SK-N-SH treated with all-trans-retinoic acid at 6 μM for 48 hours (cell line): ENCODE results near the gene RNF26.
A peak's percentile ranks its signal among the peaks of the same experiment; 100 is the strongest.

Source experiments
- ATAC-seq: fragments of 200-7000 bp; cut with Tn5 transposase; 3 replicates; pipeline ENCODE4 v1.9.1; 2020; ENCODE audit warnings: mild to moderate bottlenecking, moderate library complexity
- ARNTL ChIP-seq: fragments of 450-650 bp; formaldehyde crosslinking; IDR thresholded peaks from 2 replicates; pipeline ENCODE4 v1.5.0; 2020; ENCODE audit warnings: low read depth, mild to moderate bottlenecking, moderate library complexity, borderline replicate concordance
- BACH2 ChIP-seq: fragments of 250-450 bp; sonication (Bioruptor Pico); IDR thresholded peaks from 2 replicates; pipeline ENCODE4 v1.9.0; 2021; ENCODE audit warnings: mild to moderate bottlenecking, borderline replicate concordance
- CSDC2 ChIP-seq: fragments of 250-450 bp; sonication (Bioruptor Pico); IDR thresholded peaks from 2 replicates; pipeline ENCODE4 v1.5.0; 2020; ENCODE audit warnings: mild to moderate bottlenecking, moderate library complexity
- CSRNP3 ChIP-seq: fragments of 250-450 bp; sonication (Bioruptor Pico); IDR thresholded peaks from 2 replicates; pipeline ENCODE4 v1.5.1; 2021; ENCODE audit warnings: mild to moderate bottlenecking, moderate library complexity
- ESRRG ChIP-seq: fragments of 250-450 bp; sonication (Bioruptor Pico); IDR thresholded peaks from 2 replicates; pipeline ENCODE4 v1.6.1; 2021; ENCODE audit warnings: mild to moderate bottlenecking
- GLIS3 ChIP-seq: fragments of 250-450 bp; sonication (Bioruptor Pico); IDR thresholded peaks from 2 replicates; pipeline ENCODE4 v1.5.0; 2020; ENCODE audit warnings: mild to moderate bottlenecking, moderate library complexity
- ISL1 ChIP-seq: fragments of 250-450 bp; sonication (Bioruptor Pico); IDR thresholded peaks from 2 replicates; pipeline ENCODE4 v2.1.2; 2022; ENCODE audit warnings: mild to moderate bottlenecking, moderate library complexity
- OSR1 ChIP-seq: fragments of 250-450 bp; sonication (Bioruptor Pico); IDR thresholded peaks from 2 replicates; pipeline ENCODE4 v1.8.0; 2022; ENCODE audit warnings: moderate library complexity, mild to moderate bottlenecking, inconsistent platforms
- POU6F1 ChIP-seq: fragments of 250-450 bp; sonication (Bioruptor Pico); IDR thresholded peaks from 2 replicates; pipeline ENCODE4 v1.8.0; 2021; ENCODE audit warnings: low read depth, mild to moderate bottlenecking, moderate library complexity, borderline replicate concordance
- PPARA ChIP-seq: fragments of 250-450 bp; sonication (Bioruptor Pico); IDR thresholded peaks from 2 replicates; pipeline ENCODE4 v1.5.0; 2020; ENCODE audit warnings: mild to moderate bottlenecking, borderline replicate concordance
- RARB ChIP-seq: fragments of 250-450 bp; sonication (Bioruptor Pico); IDR thresholded peaks from 2 replicates; pipeline ENCODE4 v1.8.0; 2021; ENCODE audit warnings: mild to moderate bottlenecking, moderate library complexity
- SNAI2 ChIP-seq: fragments of 250-450 bp; sonication (Bioruptor Pico); IDR thresholded peaks from 2 replicates; pipeline ENCODE4 v1.5.0; 2020; ENCODE audit warnings: mild to moderate bottlenecking, moderate library complexity
- TCF4 ChIP-seq: fragments of 250-450 bp; sonication (Bioruptor Pico); IDR thresholded peaks from 2 replicates; pipeline ENCODE4 v1.8.0; 2021; ENCODE audit warnings: mild to moderate bottlenecking, moderate library complexity, borderline replicate concordance
- TOX ChIP-seq: fragments of 250-450 bp; sonication (Bioruptor Pico); IDR thresholded peaks from 2 replicates; pipeline ENCODE4 v1.8.0; 2021; ENCODE audit warnings: mild to moderate bottlenecking, moderate library complexity, borderline replicate concordance
- ZC3H10 ChIP-seq: fragments of 250-450 bp; sonication (Bioruptor Pico); IDR thresholded peaks from 2 replicates; pipeline ENCODE4 v1.5.1; 2021; ENCODE audit warnings: mild to moderate bottlenecking, moderate library complexity
- ZFP3 ChIP-seq: fragments of 250-450 bp; sonication (Bioruptor Pico); IDR thresholded peaks from 2 replicates; pipeline ENCODE4 v1.5.0; 2020; ENCODE audit warnings: mild to moderate bottlenecking, moderate library complexity
- ZFP30 ChIP-seq: fragments of 450-650 bp; formaldehyde crosslinking; IDR thresholded peaks from 2 replicates; pipeline ENCODE4 v1.5.0; 2022; ENCODE audit warnings: mild to moderate bottlenecking, moderate library complexity
- ZNF565 ChIP-seq: fragments of 450-650 bp; formaldehyde crosslinking; conservative IDR thresholded peaks from 2 replicates; pipeline ENCODE4 v1.5.0; 2020; ENCODE audit warnings: low read depth, mild to moderate bottlenecking, moderate library complexity
- ZNF70 ChIP-seq: fragments of 450-650 bp; formaldehyde crosslinking; IDR thresholded peaks from 2 replicates; pipeline ENCODE4 v1.5.0; 2020; ENCODE audit warnings: mild to moderate bottlenecking, moderate library complexity
- ZNF8 ChIP-seq: fragments of 450-650 bp; formaldehyde crosslinking; IDR thresholded peaks from 2 replicates; pipeline ENCODE4 v1.5.0; 2020; ENCODE audit warnings: mild to moderate bottlenecking, moderate library complexity
- TF ChIP-seq, protein P1 (sequence below): fragments of 250-450 bp; sonication (Bioruptor Pico); IDR thresholded peaks from 2 replicates; pipeline ENCODE4 v1.5.0; 2020; ENCODE audit warnings: mild to moderate bottlenecking, moderate library complexity
- TF ChIP-seq, protein P2 (sequence below): fragments of 250-450 bp; sonication (Bioruptor Pico); IDR thresholded peaks from 2 replicates; pipeline ENCODE4 v1.5.1; 2020; ENCODE audit warnings: low read depth, mild to moderate bottlenecking, moderate library complexity

RNF26 gene

DNA sequence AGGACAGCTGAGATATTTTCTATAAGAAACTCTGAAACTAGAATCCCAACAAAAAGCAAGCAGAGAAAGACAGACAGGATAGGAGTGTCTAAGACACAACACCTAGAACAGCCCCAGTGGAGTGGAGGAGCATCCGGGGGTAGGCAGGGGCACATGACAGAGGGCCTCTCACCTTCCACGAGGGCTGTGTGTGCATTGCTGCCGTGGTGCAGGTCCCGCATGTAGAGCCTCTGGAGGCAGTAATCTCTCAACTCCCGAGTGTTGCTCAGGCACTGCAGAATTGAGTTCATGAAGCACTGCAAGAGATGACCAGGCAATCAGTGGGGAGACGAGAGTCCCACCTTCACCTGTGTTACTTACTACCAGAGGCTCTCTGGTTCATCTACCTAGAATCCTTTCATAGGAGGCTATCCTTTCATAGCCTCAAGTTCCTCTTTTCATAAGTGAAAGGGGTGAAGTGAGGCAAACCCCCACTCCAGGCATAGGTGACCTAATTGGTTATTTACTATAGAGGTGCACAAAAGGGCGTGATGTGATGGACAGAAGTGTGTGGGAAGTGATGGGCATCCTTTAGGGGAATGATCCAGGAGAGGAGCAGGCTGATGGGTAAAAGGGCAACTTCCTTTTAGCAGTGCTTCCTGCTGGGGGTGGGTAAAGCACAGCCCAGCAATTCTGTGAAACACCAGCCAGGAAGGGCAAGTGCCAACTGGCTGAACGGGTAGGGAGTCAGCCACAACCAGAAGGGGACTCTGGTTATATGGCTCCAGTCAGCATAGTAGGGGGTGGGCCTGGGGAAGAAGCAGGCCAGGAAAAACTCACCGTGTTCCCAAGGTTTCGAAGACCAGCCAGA is 25.3 kb downstream of the RNF26 start (continued):
- no peak for TF ChIP-seq ZNF565 (CRISPR knock-in tag)

DNA sequence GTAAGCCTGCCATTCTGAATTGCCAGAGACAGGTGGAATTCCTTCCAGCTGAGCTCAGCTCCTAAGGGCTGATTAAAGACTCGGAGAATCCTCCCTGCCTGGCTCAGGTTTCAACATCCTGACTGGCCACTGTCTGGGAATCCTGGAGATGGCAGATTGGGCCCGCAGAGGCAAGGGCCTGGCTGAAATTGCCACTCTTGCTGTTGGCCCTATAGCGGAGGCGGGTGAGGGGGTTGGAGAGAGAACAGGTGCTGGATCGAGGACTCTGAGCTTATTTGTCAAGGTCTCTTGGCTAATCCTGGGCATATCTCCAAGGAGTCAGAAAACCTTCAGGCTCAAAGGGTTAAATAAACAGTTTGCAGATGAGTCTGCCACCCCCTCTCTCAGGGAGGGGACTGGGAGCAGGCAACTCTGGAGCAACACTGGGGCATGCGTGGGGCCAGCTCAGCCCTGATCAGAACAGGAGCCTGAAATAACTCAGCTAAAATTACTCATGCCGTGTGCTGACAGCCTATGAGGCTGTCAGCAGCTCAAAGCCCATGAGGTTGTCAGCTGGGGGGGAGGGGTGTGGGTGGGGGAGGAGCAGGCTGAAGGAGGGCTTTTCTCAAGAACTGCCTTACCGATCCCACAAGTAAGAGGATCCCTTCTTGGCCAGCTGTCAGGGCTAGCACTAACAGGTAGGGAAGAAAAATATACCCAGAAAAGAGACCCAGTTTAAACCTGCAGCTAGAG is 26.9 kb downstream of the RNF26 start:
- ATAC-seq: peak; percentile 85
- TF ChIP-seq GLIS3 (no peak), POU6F1 (no peak), TCF4 (CRISPR knock-in tag) (no peak), RARB (no peak), TOX (CRISPR knock-in tag) (no peak), ZC3H10 (CRISPR knock-in tag) (no peak), ZFP30 (CRISPR knock-in tag) (no peak), CSRNP3 (CRISPR knock-in tag) (no peak), SNAI2 (no peak; the same call in 1 of the 2 replicates), ZNF70 (CRISPR knock-in tag) (no peak), BACH2 (CRISPR knock-in tag) (no peak), CSDC2 (CRISPR knock-in tag) (no peak), OSR1 (CRISPR knock-in tag) (no peak), ISL1 (no peak), ZFP3 (CRISPR knock-in tag) (no peak), ARNTL (CRISPR knock-in tag) (no peak), ZNF8 (CRISPR knock-in tag) (no peak), ZNF565 (CRISPR knock-in tag) (no peak)
- TF ChIP-seq, protein P1, sequence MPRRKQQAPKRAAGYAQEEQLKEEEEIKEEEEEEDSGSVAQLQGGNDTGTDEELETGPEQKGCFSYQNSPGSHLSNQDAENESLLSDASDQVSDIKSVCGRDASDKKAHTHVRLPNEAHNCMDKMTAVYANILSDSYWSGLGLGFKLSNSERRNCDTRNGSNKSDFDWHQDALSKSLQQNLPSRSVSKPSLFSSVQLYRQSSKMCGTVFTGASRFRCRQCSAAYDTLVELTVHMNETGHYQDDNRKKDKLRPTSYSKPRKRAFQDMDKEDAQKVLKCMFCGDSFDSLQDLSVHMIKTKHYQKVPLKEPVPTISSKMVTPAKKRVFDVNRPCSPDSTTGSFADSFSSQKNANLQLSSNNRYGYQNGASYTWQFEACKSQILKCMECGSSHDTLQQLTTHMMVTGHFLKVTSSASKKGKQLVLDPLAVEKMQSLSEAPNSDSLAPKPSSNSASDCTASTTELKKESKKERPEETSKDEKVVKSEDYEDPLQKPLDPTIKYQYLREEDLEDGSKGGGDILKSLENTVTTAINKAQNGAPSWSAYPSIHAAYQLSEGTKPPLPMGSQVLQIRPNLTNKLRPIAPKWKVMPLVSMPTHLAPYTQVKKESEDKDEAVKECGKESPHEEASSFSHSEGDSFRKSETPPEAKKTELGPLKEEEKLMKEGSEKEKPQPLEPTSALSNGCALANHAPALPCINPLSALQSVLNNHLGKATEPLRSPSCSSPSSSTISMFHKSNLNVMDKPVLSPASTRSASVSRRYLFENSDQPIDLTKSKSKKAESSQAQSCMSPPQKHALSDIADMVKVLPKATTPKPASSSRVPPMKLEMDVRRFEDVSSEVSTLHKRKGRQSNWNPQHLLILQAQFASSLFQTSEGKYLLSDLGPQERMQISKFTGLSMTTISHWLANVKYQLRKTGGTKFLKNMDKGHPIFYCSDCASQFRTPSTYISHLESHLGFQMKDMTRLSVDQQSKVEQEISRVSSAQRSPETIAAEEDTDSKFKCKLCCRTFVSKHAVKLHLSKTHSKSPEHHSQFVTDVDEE (CRISPR knock-in tag): no peak
- TF ChIP-seq, protein P2, sequence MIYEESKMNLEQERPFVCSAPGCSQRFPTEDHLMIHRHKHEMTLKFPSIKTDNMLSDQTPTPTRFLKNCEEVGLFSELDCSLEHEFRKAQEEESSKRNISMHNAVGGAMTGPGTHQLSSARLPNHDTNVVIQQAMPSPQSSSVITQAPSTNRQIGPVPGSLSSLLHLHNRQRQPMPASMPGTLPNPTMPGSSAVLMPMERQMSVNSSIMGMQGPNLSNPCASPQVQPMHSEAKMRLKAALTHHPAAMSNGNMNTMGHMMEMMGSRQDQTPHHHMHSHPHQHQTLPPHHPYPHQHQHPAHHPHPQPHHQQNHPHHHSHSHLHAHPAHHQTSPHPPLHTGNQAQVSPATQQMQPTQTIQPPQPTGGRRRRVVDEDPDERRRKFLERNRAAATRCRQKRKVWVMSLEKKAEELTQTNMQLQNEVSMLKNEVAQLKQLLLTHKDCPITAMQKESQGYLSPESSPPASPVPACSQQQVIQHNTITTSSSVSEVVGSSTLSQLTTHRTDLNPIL (CRISPR knock-in tag): no peak
- TF ChIP-seq, all 23 proteins: peak for 0

DNA sequence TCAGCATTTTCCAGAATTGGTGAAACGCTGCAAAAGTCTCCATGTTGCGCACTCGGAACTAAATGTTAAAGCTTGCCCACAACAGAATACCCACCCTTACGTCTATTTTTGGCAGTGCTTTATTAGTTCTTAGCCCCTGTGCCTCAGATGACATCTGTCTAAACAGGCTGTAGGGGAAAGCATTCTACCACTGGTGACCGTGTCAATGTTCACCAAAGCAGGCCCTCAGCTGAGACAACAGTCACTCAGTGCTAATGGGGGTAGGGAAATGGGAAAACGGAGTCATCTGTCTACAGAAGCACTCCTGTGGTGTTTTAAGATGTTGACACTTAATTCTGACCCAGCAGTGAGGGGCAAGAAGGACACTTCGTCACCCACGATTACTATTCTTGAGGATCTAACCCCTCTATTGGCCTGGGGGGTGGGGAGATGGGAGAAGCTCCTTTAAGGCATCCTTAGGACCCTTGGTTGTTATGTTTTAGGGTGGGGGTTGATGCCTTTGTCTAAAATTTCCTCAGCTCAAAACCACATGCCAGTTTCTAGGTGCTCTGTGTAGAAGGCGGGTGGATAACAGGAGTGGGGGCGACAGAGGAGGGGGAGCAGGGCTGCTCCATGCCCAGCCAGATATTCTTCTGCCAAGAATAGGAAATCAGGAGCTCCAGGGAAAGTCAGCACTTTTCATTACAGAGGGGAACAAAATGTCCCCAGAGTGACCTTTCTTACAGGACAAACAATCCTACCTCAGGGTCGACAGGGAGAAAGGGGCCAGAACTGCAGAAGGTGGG is 27.8 kb downstream of the RNF26 start:
- TF ChIP-seq CSRNP3 (CRISPR knock-in tag) (no peak), TOX (CRISPR knock-in tag) (no peak), BACH2 (CRISPR knock-in tag) (no peak), ZNF8 (CRISPR knock-in tag) (no peak), ZFP3 (CRISPR knock-in tag) (no peak), GLIS3 (no peak), ESRRG (CRISPR knock-in tag) (no peak), POU6F1 (no peak), PPARA (no peak), ARNTL (CRISPR knock-in tag) (no peak), TCF4 (CRISPR knock-in tag) (no peak)
- TF ChIP-seq, protein P2 (CRISPR knock-in tag): no peak
- ATAC-seq: no peak
